Trophoblast cell (in vitro differentiated cells and primary cell): ENCODE measurements around the gene PYDC2.

Source experiments
- DNase-seq, 2 donors: peaks; one replicate each; pipeline ENCODE4 v3.0.0-alpha.2; 2016
- H2AFZ ChIP-seq: 2 replicates; pipeline ENCODE4 v1.6.1; 2013; ENCODE audit warnings: low read length, moderate library complexity, mild to moderate bottlenecking; ENCODE audit not compliant: insufficient read depth, poor library complexity
- H2AK5ac ChIP-seq: 2 replicates; pipeline ENCODE4 v1.6.1; 2013; ENCODE audit warnings: mild to moderate bottlenecking, low read length
- H2BK120ac ChIP-seq: 2 replicates; pipeline ENCODE4 v1.6.1; 2013; ENCODE audit warnings: low read length, mild to moderate bottlenecking, moderate library complexity; ENCODE audit not compliant: insufficient read depth, poor library complexity
- H2BK12ac ChIP-seq: 2 replicates; pipeline ENCODE4 v1.6.1; 2013; ENCODE audit warnings: mild to moderate bottlenecking, low read length, moderate library complexity
- H2BK5ac ChIP-seq: 2 replicates; pipeline ENCODE4 v1.6.1; 2013; ENCODE audit warnings: low read length, low read depth, moderate library complexity, mild to moderate bottlenecking; ENCODE audit not compliant: poor library complexity
- H3K14ac ChIP-seq: 2 replicates; pipeline ENCODE4 v1.6.1; 2013; ENCODE audit warnings: mild to moderate bottlenecking, low read length
- H3K18ac ChIP-seq: 2 replicates; pipeline ENCODE4 v1.6.1; 2013; ENCODE audit warnings: mild to moderate bottlenecking, low read length
- H3K23ac ChIP-seq: 2 replicates; pipeline ENCODE4 v1.6.1; 2013; ENCODE audit warnings: low read length
- H3K27ac ChIP-seq: 2 replicates; pipeline ENCODE4 v1.5.1; 2013; ENCODE audit warnings: low read depth, mild to moderate bottlenecking, inconsistent platforms, low read length, moderate library complexity
- H3K27me3 ChIP-seq: 2 replicates; pipeline ENCODE4 v1.6.1; 2013; ENCODE audit warnings: inconsistent platforms, mild to moderate bottlenecking, low read length, moderate library complexity; ENCODE audit not compliant: insufficient read depth
- H3K36me3 ChIP-seq, 2 experiments: 1 replicate in 1 of 2; 2 replicates in 1 of 2; pipeline ENCODE4 v1.6.1; 2013; ENCODE audit warnings: low read length in 2 of 2, mild to moderate bottlenecking in 2 of 2, moderate library complexity in 1 of 2; ENCODE audit not compliant: insufficient read depth in 2 of 2, control insufficient read depth in 1 of 2
- H3K4ac ChIP-seq: 2 replicates; pipeline ENCODE4 v1.6.1; 2013; ENCODE audit warnings: low read depth, mild to moderate bottlenecking, low read length, moderate library complexity
- H3K4me1 ChIP-seq, 2 experiments: 1 replicate in 1 of 2; 2 replicates in 1 of 2; pipeline ENCODE4 v1.6.1; 2013; ENCODE audit warnings: low read length in 2 of 2, mild to moderate bottlenecking in 2 of 2, moderate library complexity in 1 of 2; ENCODE audit not compliant: insufficient read depth in 2 of 2, control insufficient read depth in 1 of 2
- H3K4me2 ChIP-seq: 2 replicates; pipeline ENCODE4 v1.6.1; 2013; ENCODE audit warnings: inconsistent platforms, mild to moderate bottlenecking, low read length, moderate library complexity
- H3K4me3 ChIP-seq: 2 replicates; pipeline ENCODE4 v1.5.1; 2013; ENCODE audit warnings: mild to moderate bottlenecking, low read depth, low read length, inconsistent platforms
- H3K79me1 ChIP-seq: one replicate; pipeline ENCODE4 v1.6.1; 2013; ENCODE audit warnings: low read length
- H3K79me2 ChIP-seq: 2 replicates; pipeline ENCODE4 v1.6.1; 2013; ENCODE audit warnings: low read length, mild to moderate bottlenecking; ENCODE audit not compliant: control insufficient read depth, insufficient read depth, poor library complexity
- H3K9ac ChIP-seq: 2 replicates; pipeline ENCODE4 v1.6.1; 2013; ENCODE audit warnings: mild to moderate bottlenecking, low read length
- H3K9me3 ChIP-seq: 2 replicates; pipeline ENCODE4 v1.6.1; 2013; ENCODE audit warnings: low read depth, mild to moderate bottlenecking, control low read depth, inconsistent platforms, low read length; ENCODE audit not compliant: insufficient read depth
- H4K12ac ChIP-seq: 2 replicates; pipeline ENCODE4 v1.6.1; 2013; ENCODE audit warnings: low read depth, mild to moderate bottlenecking, low read length, moderate library complexity
- H4K8ac ChIP-seq: 2 replicates; pipeline ENCODE4 v1.6.1; 2013; ENCODE audit warnings: low read depth, mild to moderate bottlenecking, low read length, moderate library complexity
- H4K91ac ChIP-seq: one replicate; pipeline ENCODE4 v1.6.1; 2013; ENCODE audit warnings: low read depth, mild to moderate bottlenecking, low read length, moderate library complexity
- WGBS: extraction: QIAGEN DNeasy Blood & Tissue Kit; methylation state at CpG from one replicate; pipeline ENCODE4 v1.1.7; 2013; ENCODE audit warnings: missing lambda C conversion rate; ENCODE audit not compliant: insufficient read length, insufficient coverage; ENCODE audit errors: extremely low coverage; 5-methylcytosine and 5-hydroxymethylcytosine counted together

The PYDC2 gene

DNA sequence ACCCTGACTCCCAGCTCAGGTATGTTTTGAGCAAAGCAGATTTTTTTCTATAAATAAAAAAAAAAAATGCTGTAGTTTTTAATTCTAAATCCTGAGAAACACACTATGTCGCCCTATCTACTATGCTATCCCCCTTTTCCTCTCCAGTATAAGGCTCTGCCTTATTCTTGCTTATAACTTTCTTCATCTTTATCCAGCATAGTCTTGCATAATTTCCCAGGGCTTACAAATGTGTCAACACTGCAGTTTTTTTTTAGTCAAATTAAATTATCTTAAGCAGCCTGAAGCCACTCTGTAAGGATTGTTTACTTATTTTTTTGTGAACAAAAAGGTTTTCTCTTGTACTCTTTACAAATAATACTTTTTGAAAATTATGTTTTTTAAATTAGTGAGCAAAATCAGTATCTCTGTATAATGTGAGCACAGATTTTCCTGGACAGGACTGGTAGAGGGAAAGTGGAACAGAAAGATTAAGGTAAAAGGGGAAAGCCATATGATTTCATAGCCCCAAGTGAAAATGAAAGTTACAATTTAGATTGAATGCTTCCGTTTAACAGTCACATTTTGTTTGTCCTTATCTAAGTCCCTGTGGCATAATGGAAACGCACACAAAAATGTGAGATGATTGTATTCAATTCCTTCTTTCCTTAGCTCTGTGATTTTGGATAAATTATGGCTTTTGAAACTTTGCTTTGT is 5.6 kb upstream of the PYDC2 start:
- no peak for DNase-seq
- H2BK12ac ChIP-seq = no peak overlapping the region
- no peak overlapping the region for H2BK5ac ChIP-seq
- H3K4ac ChIP-seq = no peak overlapping the region
- no peak overlapping the region for H3K14ac ChIP-seq
- no peak overlapping the region for H3K9ac ChIP-seq
- H3K4me2 ChIP-seq = no peak overlapping the region
- peaks cover 2% of the 10 kb centered on the region for H3K9me3 ChIP-seq
- H3K79me1 ChIP-seq = no peaks in the 10 kb centered on the region
- no peak overlapping the region for H2AK5ac ChIP-seq
- H3K4me1 ChIP-seq = no peaks in the 10 kb centered on the region
- no peak overlapping the region for H4K91ac ChIP-seq
- no peak overlapping the region for H2BK120ac ChIP-seq
- H4K12ac ChIP-seq = no peak overlapping the region
- H2AFZ ChIP-seq = no peak overlapping the region
- no peak overlapping the region for H3K18ac ChIP-seq
- no peaks in the 10 kb centered on the region for H3K36me3 ChIP-seq
- no peak overlapping the region for H3K23ac ChIP-seq
- H4K8ac ChIP-seq = no peak overlapping the region
- no peak overlapping the region for H3K27ac ChIP-seq
- WGBS = no CpG with 5 or more reads among the region's 3 CpGs
- H3K4me3 ChIP-seq = no peak overlapping the region
- H3K79me2 ChIP-seq = no peaks in the 10 kb centered on the region
- no peaks in the 10 kb centered on the region for H3K27me3 ChIP-seq

DNA sequence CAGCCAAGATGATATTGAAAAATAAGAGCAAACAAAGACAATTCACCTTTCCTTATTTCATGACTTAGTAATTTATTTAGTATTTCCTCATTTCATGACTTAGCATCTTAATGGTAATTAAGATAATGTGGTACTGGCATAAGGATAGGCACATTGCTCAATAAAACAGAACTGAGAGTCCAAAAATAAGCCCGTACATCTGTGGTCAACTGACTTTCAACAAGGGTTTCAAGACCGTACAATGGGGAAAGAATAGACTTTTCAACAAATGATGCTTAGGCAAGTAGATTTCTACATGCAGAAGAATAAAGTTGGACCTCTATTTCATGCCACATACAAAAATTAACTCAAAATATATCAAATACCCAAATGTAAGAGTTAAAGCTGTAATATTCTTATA is 603 bp upstream of the PYDC2 start:
- Histone ChIP-seq H3K36me3 (no peaks in the 10 kb centered on the region), H4K8ac (no peak overlapping the region), H3K9ac (no peak overlapping the region), H3K27ac (no peak overlapping the region), H2BK120ac (no peak overlapping the region), H4K91ac (no peak overlapping the region), H3K14ac (no peak overlapping the region), H3K4me2 (no peak overlapping the region), H3K79me1 (no peaks in the 10 kb centered on the region), H2AK5ac (no peak overlapping the region), H3K4me1 (no peaks in the 10 kb centered on the region), H3K27me3 (no peaks in the 10 kb centered on the region), H3K79me2 (no peaks in the 10 kb centered on the region), H3K9me3 (no peaks in the 10 kb centered on the region), H2BK5ac (no peak overlapping the region), H4K12ac (no peak overlapping the region), H3K23ac (no peak overlapping the region), H3K18ac (no peak overlapping the region), H2AFZ (no peak overlapping the region), H3K4me3 (no peak overlapping the region), H2BK12ac (no peak overlapping the region), H3K4ac (no peak overlapping the region)
- no CpG with 5 or more reads among the region's 2 CpGs for WGBS
- DNase-seq = no peak

DNA sequence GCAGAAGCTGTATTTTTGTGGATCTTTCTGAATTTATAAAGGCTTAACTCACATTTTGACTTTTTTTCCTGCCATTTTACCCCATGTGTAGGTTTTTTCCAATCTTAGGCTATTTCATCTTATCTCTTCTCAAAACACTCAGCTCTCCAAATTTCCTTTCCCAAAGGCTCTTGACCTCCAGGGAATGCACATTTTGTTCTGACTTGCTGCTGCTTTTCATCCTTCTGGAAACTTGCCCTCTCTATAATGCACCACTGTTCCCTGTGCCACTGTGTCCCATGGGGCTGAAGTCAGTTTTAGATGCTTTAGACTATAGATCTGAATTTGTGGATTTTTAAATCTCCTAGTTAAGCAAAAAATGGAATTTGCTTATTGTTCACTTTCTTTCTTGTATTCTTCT is 9.1 kb downstream of the PYDC2 start:
- Histone ChIP-seq H3K4me1 (no peaks in the 10 kb centered on the region), H4K12ac (no peak overlapping the region), H3K79me2 (no peaks in the 10 kb centered on the region), H3K9me3 (no peaks in the 10 kb centered on the region), H2AK5ac (no peak overlapping the region), H2BK12ac (no peak overlapping the region), H4K8ac (no peak overlapping the region), H2AFZ (no peak overlapping the region), H3K27me3 (no peaks in the 10 kb centered on the region), H3K14ac (no peak overlapping the region), H4K91ac (no peak overlapping the region), H3K18ac (no peak overlapping the region), H2BK120ac (no peak overlapping the region), H3K9ac (no peak overlapping the region), H3K4ac (no peak overlapping the region), H3K36me3 (no peaks in the 10 kb centered on the region), H3K4me3 (no peak overlapping the region), H3K4me2 (no peak overlapping the region), H2BK5ac (no peak overlapping the region), H3K23ac (no peak overlapping the region), H3K27ac (no peak overlapping the region), H3K79me1 (no peaks in the 10 kb centered on the region)
- DNase-seq = no peak

DNA sequence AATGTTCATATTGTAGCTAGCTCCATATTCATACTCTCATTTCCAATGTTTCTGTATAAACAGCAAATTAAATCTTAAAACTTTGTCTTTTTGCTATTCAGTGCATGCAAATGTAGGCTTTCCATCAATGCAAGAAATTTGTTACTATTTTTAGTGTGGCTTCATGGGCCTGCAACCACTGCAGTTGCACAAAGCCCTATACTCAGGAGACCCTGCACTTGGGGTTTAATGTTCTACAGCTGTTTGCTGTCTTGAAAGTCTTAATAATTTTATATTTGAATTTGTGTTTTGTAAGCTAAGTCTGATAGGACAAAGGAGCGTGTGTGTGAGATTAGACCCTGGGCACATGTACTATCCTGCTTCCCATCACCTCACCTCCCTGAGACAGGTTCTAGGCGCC is 9.6 kb downstream of the PYDC2 start:
- H3K79me1 ChIP-seq = no peaks in the 10 kb centered on the region
- H2BK5ac ChIP-seq = no peak overlapping the region

More for the DNA sequence above, 9.6 kb downstream of the PYDC2 start:
- no peaks in the 10 kb centered on the region for H3K36me3 ChIP-seq
- no peak overlapping the region for H4K91ac ChIP-seq
- no peak overlapping the region for H3K4me2 ChIP-seq
- no peaks in the 10 kb centered on the region for H3K9me3 ChIP-seq
- H3K18ac ChIP-seq = no peak overlapping the region
- H2AFZ ChIP-seq = no peak overlapping the region
- H3K23ac ChIP-seq = no peak overlapping the region
- H2BK120ac ChIP-seq = no peak overlapping the region
- H2AK5ac ChIP-seq = no peak overlapping the region
- no peak overlapping the region for H3K27ac ChIP-seq
- H4K8ac ChIP-seq = no peak overlapping the region
- no peak overlapping the region for H3K9ac ChIP-seq
- H2BK12ac ChIP-seq = no peak overlapping the region
- no peak overlapping the region for H3K4ac ChIP-seq
- no peaks in the 10 kb centered on the region for H3K79me2 ChIP-seq
- no peak overlapping the region for H3K4me3 ChIP-seq
- no CpG with 5 or more reads among the region's 2 CpGs for WGBS
- no peak overlapping the region for H4K12ac ChIP-seq
- no peak for DNase-seq
- H3K27me3 ChIP-seq = no peaks in the 10 kb centered on the region
- no peak overlapping the region for H3K14ac ChIP-seq
- no peaks in the 10 kb centered on the region for H3K4me1 ChIP-seq
